Endothelial cell of umbilical vein (primary cell): ENCODE data around the gene SPPL2C.

Source experiments
- CTCF ChIP-seq, 2 donors: IDR thresholded peaks; 1 replicate in 1 of 2; 2 replicates in 1 of 2; pipeline ENCODE4 v1.5.1; 2011; ENCODE audit warnings: low read length in 2 of 2, mild to moderate bottlenecking in 2 of 2, moderate library complexity in 2 of 2, control low read depth in 1 of 2, inconsistent platforms in 1 of 2, low read depth in 1 of 2; ENCODE audit not compliant: insufficient read depth in 1 of 2; ENCODE audit errors: extremely low read depth in 1 of 2
- EZH2 ChIP-seq: IDR thresholded peaks from 2 replicates; pipeline ENCODE4 v1.6.1; 2012; ENCODE audit warnings: borderline replicate concordance, low read depth, mild to moderate bottlenecking, moderate library complexity, low read length, inconsistent platforms; ENCODE audit not compliant: severe bottlenecking
- GATA2 ChIP-seq: IDR thresholded peaks from 2 replicates; pipeline ENCODE4 v1.7.0; 2011; ENCODE audit warnings: low read depth, mild to moderate bottlenecking, moderate library complexity, mixed read lengths, low read length; ENCODE audit not compliant: insufficient read length, insufficient read depth
- JUN ChIP-seq: IDR thresholded peaks from 2 replicates; pipeline ENCODE4 v1.6.1; 2011; ENCODE audit warnings: borderline replicate concordance, low read depth; ENCODE audit not compliant: insufficient read length, insufficient read depth
- MAX ChIP-seq: IDR thresholded peaks from 2 replicates; pipeline ENCODE4 v1.6.1; 2011; ENCODE audit not compliant: insufficient read depth, insufficient read length
- MYC ChIP-seq: IDR thresholded peaks from one replicate; pipeline ENCODE4 v1.6.1; 2011; ENCODE audit warnings: mild to moderate bottlenecking, low read depth, low read length
- POLR2A ChIP-seq: IDR thresholded peaks from 2 replicates; pipeline ENCODE4 v1.6.1; 2012; ENCODE audit warnings: low read depth, mild to moderate bottlenecking, control low read depth, low read length
- POLR2AphosphoS5 ChIP-seq: IDR thresholded peaks from 2 replicates; pipeline ENCODE4 v1.6.1; 2012; ENCODE audit warnings: low read depth, mild to moderate bottlenecking, control low read depth, low read length, moderate library complexity; ENCODE audit not compliant: insufficient read depth

GRCh38 chr17:45861165-45861564 lies 16.5 kb downstream of the SPPL2C start:
- TF ChIP-seq CTCF (IDR thresholded peaks at IDR 0.05; ENCODE audit: extremely low read depth in 1 of 2, insufficient read depth in 1 of 2, low read depth in 1 of 2, low read length in 2 of 2) (no peak), POLR2A (no peak), POLR2AphosphoS5 (no peak), MYC (no peak), JUN (no peak), MAX (no peak), EZH2 (no peak), GATA2 (no peak)
